ENCODE results near the gene NRG2.

Gene NRG2

DNA sequence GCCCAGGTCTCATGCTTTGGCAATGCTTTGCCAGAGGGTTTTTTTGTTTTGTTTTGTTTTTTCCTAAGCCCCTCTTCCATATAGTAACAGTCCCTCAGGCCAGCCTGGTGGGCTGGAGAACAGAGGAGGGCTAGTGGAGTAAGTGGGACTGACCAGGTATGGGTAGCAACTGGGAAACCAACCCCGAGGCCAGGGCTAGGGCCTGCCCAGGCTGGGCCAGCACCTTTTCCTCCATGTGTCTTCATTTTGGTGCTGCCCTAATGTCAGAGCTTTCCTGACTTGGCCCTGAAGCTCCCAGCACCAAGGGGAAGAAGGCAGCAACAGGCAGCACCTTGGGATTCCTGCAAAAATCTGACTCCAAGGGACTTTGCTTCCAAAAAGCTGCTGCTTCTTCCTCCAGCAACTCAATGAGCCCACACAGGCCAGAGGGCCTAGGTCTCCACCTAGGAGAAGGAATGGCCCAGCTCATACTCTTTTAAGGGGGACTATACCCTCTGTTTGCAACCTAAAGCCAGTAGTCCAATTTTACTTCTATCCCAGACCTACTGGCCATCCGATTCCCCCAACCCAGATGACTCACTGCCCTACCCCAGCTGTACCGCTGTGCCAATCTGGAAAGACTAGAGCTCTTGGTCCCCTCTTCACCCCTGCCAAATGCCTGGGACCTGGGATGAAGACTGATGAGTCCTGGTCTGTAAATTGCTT, 142.4 kb downstream of the NRG2 start:
- no peak for DNase-seq

GRCh38 chr5:139898981-139899380, 144.1 kb downstream of the NRG2 start:
- DNase-seq: no peak

DNA sequence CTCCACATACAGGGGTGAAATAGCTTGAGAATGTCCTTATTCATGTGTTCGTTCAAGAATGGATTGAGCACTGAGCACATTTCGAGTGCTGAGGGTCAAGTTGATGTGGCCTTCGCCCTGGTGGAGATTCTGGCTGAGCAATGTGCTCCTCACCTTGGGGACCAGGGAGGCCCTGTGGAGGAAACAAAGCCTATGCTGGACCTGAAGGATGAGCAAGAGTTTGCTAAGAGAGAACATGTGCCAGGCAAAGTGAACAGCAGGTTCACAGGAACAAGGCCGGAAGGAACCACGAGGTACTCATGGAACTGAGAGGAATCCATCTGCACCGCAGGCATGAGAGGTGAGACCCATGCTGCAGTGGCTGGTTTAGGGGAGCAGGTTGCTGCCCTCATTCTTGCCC, 145.1 kb downstream of the NRG2 start:
- DNase-seq: no peak

DNA sequence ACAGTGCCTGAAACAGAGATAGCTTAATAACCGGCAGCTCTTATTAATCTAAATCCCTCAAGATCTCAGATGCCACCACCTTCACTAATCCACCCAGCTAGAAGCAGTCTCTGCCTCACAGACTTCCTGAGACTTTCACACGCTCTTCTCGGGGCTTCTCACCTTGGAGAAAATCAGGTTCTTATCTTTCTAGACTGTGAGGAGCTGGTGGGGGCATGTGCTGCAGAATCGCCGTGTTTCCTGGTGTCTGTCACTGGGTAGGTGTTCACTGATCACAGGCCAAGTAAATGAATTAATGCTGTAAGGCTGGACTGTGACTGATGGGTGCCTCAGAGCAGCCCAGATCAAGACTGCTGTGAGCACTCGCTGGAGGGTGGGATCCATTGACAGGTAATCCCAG, 145.8 kb downstream of the NRG2 start:
- DNase-seq: no peak

DNA sequence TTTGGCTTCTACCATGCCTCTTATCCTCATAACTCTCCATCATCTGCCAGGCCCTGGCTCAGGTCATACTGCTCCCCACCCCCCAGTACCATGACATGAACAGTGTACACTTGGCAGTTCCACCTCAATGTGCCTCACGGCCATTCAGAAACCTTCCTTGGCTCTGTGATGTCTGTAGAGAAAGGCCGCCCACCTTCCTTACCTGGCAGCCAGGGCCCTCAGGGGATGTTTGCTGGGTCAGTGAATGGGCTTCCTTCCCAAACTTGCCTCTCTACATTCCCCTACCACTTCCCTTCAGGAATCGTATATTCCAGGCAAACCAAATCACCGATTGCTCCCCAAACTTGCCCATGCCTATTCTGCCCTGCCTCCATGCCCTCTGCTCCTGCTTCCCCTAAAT, 146.4 kb downstream of the NRG2 start:
- DNase-seq: no peak

- DNase-seq: no peak
Observed at GRCh38 chr5:139895647-139896046, 147.5 kb downstream of the NRG2 start.

DNA sequence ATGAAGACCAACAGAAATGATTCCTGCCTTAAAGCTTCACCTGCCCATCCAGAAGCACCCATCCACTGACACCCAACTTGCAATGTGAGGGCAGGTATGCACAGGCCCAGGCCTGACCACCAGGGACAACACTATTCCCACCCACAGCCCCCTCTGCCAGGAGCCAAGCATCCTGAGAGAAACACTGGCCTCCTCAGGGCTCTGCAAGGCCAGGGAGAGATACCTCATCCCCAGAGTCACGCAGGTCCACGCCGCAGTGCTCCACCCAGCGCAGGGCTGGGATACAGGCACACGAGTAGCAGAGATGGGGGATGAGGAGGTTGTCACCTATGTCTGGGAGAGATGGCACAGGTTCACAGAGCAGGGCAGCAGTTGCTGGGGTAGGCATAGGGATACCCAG, 148.1 kb downstream of the NRG2 start:
- DNase-seq: no peak

DNA sequence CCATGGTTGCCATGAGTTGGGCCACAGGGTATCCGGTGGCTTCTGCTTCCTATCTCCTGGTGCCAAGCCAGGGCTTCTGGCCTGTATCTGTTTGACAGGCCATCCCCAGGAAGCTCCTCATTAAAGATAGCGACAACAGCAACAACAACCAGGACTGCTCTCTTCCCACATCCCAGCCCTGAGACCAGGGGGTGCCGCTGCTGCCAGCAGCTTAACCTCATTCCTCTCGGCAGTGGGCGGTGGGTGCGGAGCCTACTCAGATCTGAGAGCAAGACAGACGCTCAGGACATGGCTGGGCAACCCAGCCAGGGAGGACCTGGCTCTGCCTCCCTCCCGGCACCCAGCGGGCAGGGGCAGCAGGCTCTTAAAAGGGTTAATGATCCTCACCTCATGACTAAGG, 149.2 kb downstream of the NRG2 start:
- no peak for DNase-seq

DNA sequence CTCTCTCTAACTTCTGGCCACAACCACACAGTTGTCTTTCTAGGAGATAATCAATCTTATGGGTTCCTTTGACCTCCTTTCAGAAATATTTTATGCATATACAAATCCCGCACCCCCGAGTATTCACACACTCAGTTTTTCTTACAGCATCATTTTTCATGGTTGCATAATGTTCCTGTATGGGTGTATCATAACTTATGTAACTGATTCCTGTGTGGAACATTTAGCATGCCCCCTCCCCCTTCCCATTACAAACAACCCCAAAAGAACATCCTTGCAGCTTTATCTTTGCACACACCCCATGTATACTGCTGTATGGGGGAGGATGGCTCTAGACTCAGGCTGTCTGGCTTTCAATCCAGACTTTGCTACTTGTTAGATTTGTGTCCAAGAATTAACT, 153.7 kb downstream of the NRG2 start:
- no peak for DNase-seq

DNA sequence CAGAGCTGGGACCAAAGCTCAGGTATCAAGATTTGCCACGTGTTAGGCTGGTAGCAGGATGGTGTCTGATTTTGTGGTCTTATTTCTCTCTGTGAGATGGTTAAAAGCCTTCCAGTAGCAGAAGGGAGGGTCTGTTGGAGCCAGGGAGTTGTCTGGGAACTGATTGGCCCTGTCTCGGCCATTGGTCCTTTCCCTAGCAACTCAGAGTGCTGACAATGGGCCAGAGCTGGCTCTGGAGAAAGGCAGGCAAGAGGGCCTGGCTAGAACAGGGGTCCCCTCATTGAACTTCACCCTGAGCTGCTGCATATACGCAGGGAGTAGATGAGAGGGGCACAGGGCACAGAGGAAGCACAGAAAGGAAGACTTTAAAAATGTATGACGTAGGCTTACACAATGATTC, 154.7 kb downstream of the NRG2 start:
- DNase-seq: no peak

DNA sequence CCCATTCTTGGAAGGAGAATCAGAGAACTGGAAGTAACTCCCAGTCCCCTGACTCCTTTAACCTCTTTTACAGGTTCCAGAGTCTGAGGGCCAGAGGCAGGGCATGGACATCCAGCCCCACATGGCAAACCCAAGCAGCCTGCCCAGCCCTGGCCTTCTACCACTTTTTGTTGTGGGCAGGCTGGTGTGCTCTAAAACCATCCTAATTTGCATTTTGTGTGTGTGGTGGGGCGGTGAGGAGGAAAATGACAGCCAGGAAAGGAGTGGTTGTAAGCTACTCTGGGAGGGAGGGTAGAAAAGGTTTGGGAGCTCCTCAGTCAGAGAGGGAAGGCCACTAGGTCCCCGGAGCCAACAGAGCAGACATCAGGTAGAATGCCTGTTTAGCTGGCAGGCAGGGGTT, 156.9 kb downstream of the NRG2 start:
- DNase-seq: no peak

DNA sequence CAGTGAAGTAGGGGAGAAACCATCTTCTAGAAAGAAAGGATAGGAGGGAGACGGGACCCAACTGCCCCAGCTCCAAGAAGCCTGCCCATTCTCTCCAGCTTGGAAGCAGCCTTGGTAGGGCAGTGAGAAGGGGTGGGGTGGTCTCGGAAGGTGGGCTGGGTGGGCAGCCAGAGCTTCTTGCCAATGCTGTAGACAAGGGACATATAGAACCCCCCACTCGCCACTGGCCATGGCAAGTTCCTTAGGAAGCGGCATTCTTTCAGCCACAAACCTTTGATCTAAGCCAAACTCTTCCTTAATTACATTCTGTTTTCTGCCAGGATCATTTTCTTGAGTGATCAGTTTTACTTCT, 157.3 kb downstream of the NRG2 start:
- no peak for DNase-seq

- no peak for DNase-seq
Observed at GRCh38 chr5:139885172-139885856, 157.8 kb downstream of the NRG2 start.

- no peak for DNase-seq
Observed at GRCh38 chr5:139884734-139885133, 158.4 kb downstream of the NRG2 start.

DNA sequence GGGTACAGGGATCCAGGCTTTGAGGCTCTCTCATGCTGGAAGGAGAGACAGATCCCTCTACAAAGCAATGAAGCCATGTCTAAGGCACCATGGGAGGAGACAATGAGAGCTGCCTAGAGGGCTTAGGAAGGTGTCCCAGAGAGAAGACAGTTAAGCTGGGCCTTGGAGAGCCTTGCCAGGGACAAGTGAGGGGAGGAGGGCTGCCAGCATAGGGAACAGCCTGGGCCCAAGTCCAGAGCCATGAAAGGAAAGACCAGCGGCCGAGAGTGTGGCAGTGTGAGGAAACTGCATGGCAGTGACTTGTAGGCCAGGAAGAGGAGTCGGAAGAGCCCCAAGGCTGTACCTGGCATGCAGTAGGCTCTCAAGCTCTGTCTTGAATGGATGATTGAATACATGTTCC, 159.0 kb downstream of the NRG2 start:
- no peak for DNase-seq

GRCh38 chr5:139882961-139883539, 160.0 kb downstream of the NRG2 start:
- DNase-seq: no peak

GRCh38 chr5:139882316-139882715, 160.8 kb downstream of the NRG2 start:
- DNase-seq: no peak

DNA sequence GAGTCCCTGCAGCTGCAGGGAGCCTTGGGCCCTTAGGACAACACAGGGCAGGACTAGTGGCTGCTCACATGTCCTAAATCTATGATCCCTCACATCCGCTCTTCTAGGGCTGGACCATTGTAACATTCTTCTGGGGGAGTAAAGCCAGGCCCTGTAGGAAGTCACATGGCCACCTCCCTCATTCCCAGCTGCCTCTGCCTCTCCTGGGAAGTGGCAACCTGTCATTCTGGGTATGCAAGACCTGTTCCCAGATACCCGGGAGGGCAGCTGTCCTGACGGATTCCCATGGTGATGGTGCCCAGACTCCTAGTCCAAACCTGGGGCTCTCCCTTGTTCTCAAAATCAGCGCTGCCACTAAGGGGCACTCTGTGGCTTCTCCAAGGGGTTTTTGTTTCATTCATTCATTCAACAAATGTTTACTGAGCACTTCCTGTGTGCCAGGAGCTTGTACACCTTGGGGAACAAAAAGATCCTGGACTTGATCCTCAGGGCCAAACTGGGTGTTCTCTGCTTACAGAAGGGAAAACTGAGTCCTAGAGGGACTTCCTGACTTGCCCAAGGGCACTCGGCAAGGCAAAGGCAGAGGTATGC, 161.9 kb downstream of the NRG2 start:
- DNase-seq: no peak

DNA sequence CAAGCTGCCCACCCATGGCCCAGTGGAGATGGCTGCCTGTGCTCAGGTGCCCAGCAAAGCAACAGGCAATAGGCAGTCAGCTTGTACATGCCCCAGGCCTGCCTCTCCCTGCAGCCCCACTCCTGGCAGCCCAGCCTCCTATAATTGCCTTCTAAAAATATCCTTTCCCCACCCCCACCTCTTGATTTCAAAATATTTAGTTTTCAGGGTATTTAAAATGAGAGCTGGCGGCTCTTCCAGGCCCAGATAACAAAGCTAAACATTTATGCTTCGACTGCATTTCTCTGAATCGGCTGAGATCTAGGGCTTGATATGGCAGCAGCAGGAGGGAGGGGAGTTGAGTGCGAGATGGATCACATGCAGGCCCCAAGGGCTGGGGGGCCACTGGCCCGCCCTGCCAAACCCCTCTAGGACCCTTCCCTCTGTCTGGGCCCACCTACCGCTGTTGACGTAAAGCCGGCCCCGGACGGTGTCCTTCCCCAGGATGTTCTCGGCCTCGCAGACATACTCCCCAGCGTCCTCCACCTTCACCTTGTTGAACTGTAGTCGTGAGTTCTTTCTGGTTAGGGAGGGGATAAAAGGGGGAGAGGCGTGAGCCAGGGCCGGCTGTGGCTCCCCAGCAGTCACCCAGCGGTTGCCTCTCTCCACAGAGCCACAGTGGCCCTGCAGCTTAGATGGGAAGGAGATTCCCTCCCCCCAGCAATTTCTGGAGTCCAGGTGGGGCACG, 162.5 kb downstream of the NRG2 start:
- no peak for DNase-seq

- no peak for DNase-seq
Observed at GRCh38 chr5:139878093-139878492, 165.0 kb downstream of the NRG2 start.

- DNase-seq: no peak
Observed at GRCh38 chr5:139877129-139877597, 165.9 kb downstream of the NRG2 start.

- no peak for DNase-seq
Observed at GRCh38 chr5:139875957-139876356, 167.1 kb downstream of the NRG2 start.
